Prostate gland (tissue), 2 donors: Measurements from ENCODE around the gene SNX10.

Experiments
- POLR2A ChIP-seq: fragments of 450-650 bp; IDR thresholded peaks from one replicate; pipeline ENCODE4 v1.6.1; 2016; ENCODE audit warnings: antibody characterized with exemption, mild to moderate bottlenecking
- TF ChIP-seq, protein P1 (sequence below), 4 experiments: fragments of 200-600 bp in 2 of 4; fragments of 450-650 bp in 2 of 4; sonication (generic) in 2 of 4; IDR thresholded peaks; 1 replicate in 3 of 4; 2 replicates in 1 of 4; pipeline ENCODE4 v1.5.1; 2016 to 2019; ENCODE audit warnings: antibody characterized with exemption in 4 of 4, mild to moderate bottlenecking in 2 of 4, moderate library complexity in 2 of 4

DNA sequence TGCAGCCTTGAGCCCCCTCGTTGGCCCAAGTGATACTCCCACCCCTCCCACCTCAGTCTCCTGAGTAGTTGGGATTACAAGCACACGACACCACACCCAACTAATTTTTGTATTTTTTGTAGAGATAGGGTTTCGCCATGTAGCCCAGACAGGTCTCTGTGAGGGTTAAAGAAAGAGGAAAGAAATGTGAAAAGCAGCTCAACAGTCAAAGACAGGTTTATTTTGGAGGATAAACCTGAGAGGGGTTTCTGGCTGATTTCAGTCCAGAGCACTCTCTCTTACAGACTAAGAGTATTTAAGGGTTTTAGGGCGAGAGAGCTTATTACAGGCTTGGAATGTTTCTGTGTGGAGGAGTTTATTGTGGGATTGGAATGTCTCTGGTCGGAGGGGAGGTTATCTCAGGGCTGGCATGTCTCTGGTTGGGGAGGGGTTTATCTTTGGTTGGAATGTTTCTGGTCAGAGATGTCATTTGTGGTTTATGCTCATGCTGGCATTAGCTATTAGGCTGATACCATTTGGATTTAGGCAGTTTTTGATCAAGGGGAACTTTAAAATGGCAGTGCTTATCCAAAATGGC lies 26.1 kb upstream of the SNX10 start:
- TF ChIP-seq, protein P1, sequence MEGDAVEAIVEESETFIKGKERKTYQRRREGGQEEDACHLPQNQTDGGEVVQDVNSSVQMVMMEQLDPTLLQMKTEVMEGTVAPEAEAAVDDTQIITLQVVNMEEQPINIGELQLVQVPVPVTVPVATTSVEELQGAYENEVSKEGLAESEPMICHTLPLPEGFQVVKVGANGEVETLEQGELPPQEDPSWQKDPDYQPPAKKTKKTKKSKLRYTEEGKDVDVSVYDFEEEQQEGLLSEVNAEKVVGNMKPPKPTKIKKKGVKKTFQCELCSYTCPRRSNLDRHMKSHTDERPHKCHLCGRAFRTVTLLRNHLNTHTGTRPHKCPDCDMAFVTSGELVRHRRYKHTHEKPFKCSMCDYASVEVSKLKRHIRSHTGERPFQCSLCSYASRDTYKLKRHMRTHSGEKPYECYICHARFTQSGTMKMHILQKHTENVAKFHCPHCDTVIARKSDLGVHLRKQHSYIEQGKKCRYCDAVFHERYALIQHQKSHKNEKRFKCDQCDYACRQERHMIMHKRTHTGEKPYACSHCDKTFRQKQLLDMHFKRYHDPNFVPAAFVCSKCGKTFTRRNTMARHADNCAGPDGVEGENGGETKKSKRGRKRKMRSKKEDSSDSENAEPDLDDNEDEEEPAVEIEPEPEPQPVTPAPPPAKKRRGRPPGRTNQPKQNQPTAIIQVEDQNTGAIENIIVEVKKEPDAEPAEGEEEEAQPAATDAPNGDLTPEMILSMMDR (IDR thresholded peaks at IDR 0.05): no peak
- no peak for TF ChIP-seq POLR2A
